HCT116 (cell line): ENCODE results near the gene SLC12A8. TPM values are rescaled to one million over a fixed set of nuclear protein-coding genes. Genes with fewer than 3 reads are reported as not detected.

ENCODE experiments used
- ATAC-seq: fragments of 200-7000 bp; cut with Tn5 transposase; 2 replicates; pipeline ENCODE4 v1.9.1; 2020; ENCODE audit warnings: mild to moderate bottlenecking, moderate library complexity
- BruUV-seq: library from RNA; stranded (reverse); fragments of 400-500 nt; replicated peaks from 2 replicates; lab custom pipeline; 2021; lab: Mats Ljungman, UMichigan
- CTCF ChIA-PET: fragments of 300-600 bp; sonication (Branson Sonifier 250); formaldehyde crosslinking; loops from one replicate; lab custom pipeline; 2021; ENCODE audit warnings: antibody characterized with exemption; lab: Charles Lee
- POLR2A ChIA-PET: fragments of 300-600, 350-600 bp; sonication (Branson Sonifier 250); formaldehyde crosslinking; loops from one replicate; lab custom pipeline; 2021; ENCODE audit warnings: antibody characterized with exemption; lab: Charles Lee
- RAD21 ChIA-PET, 2 experiments: fragments of 300-600 bp; sonication (Branson Sonifier 250); formaldehyde crosslinking; loops; one replicate each; lab custom pipeline; 2023; ENCODE audit warnings: low total read pairs in 2 of 2; ENCODE audit not compliant: uncharacterized antibody in 2 of 2, unreplicated experiment in 2 of 2, low non-redundant PET in 1 of 2; lab: Charles Lee
- DNase-seq: peaks from one replicate; pipeline ENCODE4 v3.0.0-alpha.2; 2010; ENCODE audit warnings: low read depth, low spot score
- H2AFZ ChIP-seq: fragments of 200-600 bp; shearing (Covaris generic), sonication (generic); 2 replicates; pipeline ENCODE4 v1.6.1; 2017; ENCODE audit warnings: low read depth, mixed run types, mixed read lengths, antibody characterized with exemption, low read length; ENCODE audit not compliant: poor library complexity, severe bottlenecking
- H3K27ac ChIP-seq: 2 replicates; pipeline ENCODE4 v1.5.1; 2012; ENCODE audit warnings: low read depth, low read length
- H3K27me3 ChIP-seq: fragments of 200-600 bp; sonication (generic); 2 replicates; pipeline ENCODE4 v1.6.1; 2016; ENCODE audit warnings: mixed run types, low read length, mixed read lengths; ENCODE audit not compliant: insufficient read depth
- H3K36me3 ChIP-seq, 2 experiments: fragments of 200-500 bp in 1 of 2; fragments of 200-600 bp in 1 of 2; sonication (Bioruptor generic) in 1 of 2; sonication (generic) in 1 of 2; 2 replicates each; pipeline versions ENCODE4 v1.5.1 to v1.6.1; 2014 to 2016; ENCODE audit warnings: low read length in 2 of 2, inconsistent platforms in 1 of 2, mixed read lengths in 1 of 2, mixed run types in 1 of 2; ENCODE audit not compliant: insufficient read depth in 2 of 2, control insufficient read depth in 1 of 2
- H3K4me1 ChIP-seq, 2 experiments: fragments of 200-600 bp in 1 of 2; sonication (generic) in 1 of 2; 2 replicates each; pipeline versions ENCODE4 v1.5.1 to v1.6.1; 2012 to 2017; ENCODE audit warnings: low read length in 2 of 2, inconsistent platforms in 1 of 2, mild to moderate bottlenecking in 1 of 2, mixed read lengths in 1 of 2, mixed run types in 1 of 2, moderate library complexity in 1 of 2; ENCODE audit not compliant: insufficient read depth in 2 of 2, control insufficient read depth in 1 of 2
- H3K4me2 ChIP-seq: fragments of 200-600 bp; sonication (generic); 2 replicates; pipeline ENCODE4 v1.6.1; 2017; ENCODE audit warnings: mixed run types, low read length, mixed read lengths
- H3K4me3 ChIP-seq, 2 experiments: fragments of 200-600 bp in 1 of 2; sonication (generic) in 1 of 2; replicated peaks in 1 of 2; 2 replicates each; pipeline ENCODE4 v1.5.1; 2011 to 2016; ENCODE audit warnings: low read length in 2 of 2, control low read depth in 1 of 2, low read depth in 1 of 2, mild to moderate bottlenecking in 1 of 2, mixed read lengths in 1 of 2, mixed run types in 1 of 2
- H3K79me2 ChIP-seq: fragments of 200-600 bp; sonication (generic); 2 replicates; pipeline ENCODE4 v1.6.1; 2017; ENCODE audit warnings: mild to moderate bottlenecking, mixed run types, low read length, moderate library complexity, mixed read lengths; ENCODE audit not compliant: insufficient read depth
- H3K9ac ChIP-seq: fragments of 200-600 bp; sonication (generic); 2 replicates; pipeline ENCODE4 v1.6.1; 2016; ENCODE audit warnings: low read length, mixed read lengths
- H3K9me2 ChIP-seq: fragments of 200-600 bp; sonication (generic), shearing (Covaris generic); 2 replicates; pipeline ENCODE4 v1.6.1; 2017; ENCODE audit warnings: mixed run types, mild to moderate bottlenecking, moderate library complexity; ENCODE audit not compliant: insufficient read depth
- H3K9me3 ChIP-seq, 2 experiments: fragments of 200-500 bp in 1 of 2; fragments of 200-600 bp in 1 of 2; sonication (Bioruptor generic) in 1 of 2; sonication (generic) in 1 of 2; 2 replicates each; pipeline ENCODE4 v1.6.1; 2014 to 2017; ENCODE audit warnings: low read length in 2 of 2, mixed read lengths in 2 of 2, inconsistent platforms in 1 of 2, low read depth in 1 of 2, mild to moderate bottlenecking in 1 of 2, mixed run types in 1 of 2, moderate library complexity in 1 of 2; ENCODE audit not compliant: control insufficient read depth in 1 of 2, insufficient read depth in 1 of 2
- H4K20me1 ChIP-seq: fragments of 200-600 bp; sonication (generic), shearing (Covaris generic); 2 replicates; pipeline ENCODE4 v1.6.1; 2017; ENCODE audit warnings: mixed run types, mild to moderate bottlenecking, moderate library complexity; ENCODE audit not compliant: insufficient read depth
- EGR1 ChIP-seq: IDR thresholded peaks from 2 replicates; pipeline ENCODE4 v1.6.1; 2012; ENCODE audit warnings: low read depth
- ELF1 ChIP-seq: IDR thresholded peaks from 2 replicates; pipeline ENCODE4 v1.6.1; 2012; ENCODE audit warnings: low read depth, borderline replicate concordance
- FOSL1 ChIP-seq: IDR thresholded peaks from 2 replicates; pipeline ENCODE4 v1.6.1; 2012; ENCODE audit warnings: low read depth
- POLR2A ChIP-seq: IDR thresholded peaks from 2 replicates; pipeline ENCODE4 v1.7.0; 2011; ENCODE audit warnings: borderline replicate concordance; ENCODE audit not compliant: insufficient read depth, insufficient read length; ENCODE audit errors: extremely low read depth
- POLR2AphosphoS5 ChIP-seq: IDR thresholded peaks from 2 replicates; pipeline ENCODE4 v1.6.1; 2011; ENCODE audit warnings: mild to moderate bottlenecking, low read depth, low read length, moderate library complexity
- RAD21 ChIP-seq: IDR thresholded peaks from 2 replicates; pipeline ENCODE4 v1.6.1; 2012; ENCODE audit warnings: low read depth, mild to moderate bottlenecking
- SIN3A ChIP-seq: IDR thresholded peaks from 2 replicates; pipeline ENCODE4 v1.6.1; 2012; ENCODE audit warnings: low read depth
- ZBTB33 ChIP-seq: IDR thresholded peaks from 2 replicates; pipeline ENCODE4 v1.6.1; 2011; ENCODE audit warnings: mild to moderate bottlenecking, low read length, moderate library complexity; ENCODE audit not compliant: insufficient replicate concordance; ENCODE audit errors: extremely low read depth
- ZFX ChIP-seq: fragments of 450-650 bp; IDR thresholded peaks from 2 replicates; pipeline ENCODE4 v1.6.1; 2017
- ZNF274 ChIP-seq: fragments of 200-500 bp; sonication (Bioruptor generic); IDR thresholded peaks from 2 replicates; pipeline ENCODE4 v1.6.1; 2014; ENCODE audit warnings: mild to moderate bottlenecking, low read depth, low read length, inconsistent platforms
- intact Hi-C: fragments of 100-400 bp; cut with micrococcal nuclease; formaldehyde crosslinking; loops from 2 replicates; pipeline ENCODE4 v1.10.0; 2022
- total RNA-seq: library from RNA; stranded (reverse); gene quantifications from one replicate; pipeline ENCODE4 v1.2.1, GENCODE V29; 2021; ENCODE audit not compliant: unreplicated experiment
- TF ChIP-seq, protein P1 (sequence below): IDR thresholded peaks from 2 replicates; pipeline ENCODE4 v1.6.1; 2012
- TF ChIP-seq, protein P2 (sequence below): IDR thresholded peaks from 2 replicates; pipeline ENCODE4 v1.6.1; 2012

SLC12A8 gene
- total RNA-seq, 1 experiment from 2014 or later = 19.9 TPM

DNA sequence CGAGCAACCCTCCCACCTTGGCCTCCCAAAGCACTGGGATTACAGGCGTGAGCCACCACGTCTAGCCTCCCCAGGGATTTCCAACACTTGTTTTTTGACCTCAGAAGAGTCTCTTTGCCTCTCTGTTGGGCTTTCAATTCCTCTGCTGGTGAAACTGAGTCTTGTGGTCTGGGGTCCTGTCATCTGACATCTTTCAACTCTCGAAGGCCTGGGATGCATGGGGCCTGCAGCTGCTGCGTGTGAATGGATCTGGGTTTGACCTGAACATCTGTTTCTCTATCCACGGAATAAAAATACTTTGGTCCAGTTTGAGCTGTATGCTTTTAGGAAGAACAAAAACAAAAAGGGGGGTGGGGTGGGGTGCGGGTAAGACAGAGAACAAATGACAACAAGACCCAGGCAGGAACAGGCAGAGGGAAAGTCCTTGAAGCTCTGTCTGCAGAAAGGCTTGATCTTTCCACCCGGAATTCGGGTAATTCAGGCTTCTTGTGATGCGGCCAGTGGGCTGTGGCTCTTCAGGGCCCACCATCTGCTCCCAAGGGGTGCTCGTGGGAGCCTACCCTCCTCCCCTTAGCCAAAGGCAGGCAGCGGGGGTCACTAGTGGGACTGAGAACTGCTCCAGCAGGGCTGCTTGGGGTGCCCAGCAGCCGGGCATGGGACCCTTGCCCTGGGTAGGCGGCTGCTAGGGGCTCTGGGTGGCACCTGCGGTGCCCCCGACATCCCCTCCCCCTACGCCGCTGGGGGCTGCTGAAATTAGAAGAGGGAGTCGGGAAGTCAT is 71.5 kb downstream of the SLC12A8 start:
- Histone ChIP-seq H3K9me3 (no peaks in the 10 kb centered on the region), H3K4me1 (peaks cover 3 to 15% of the 10 kb centered on the region in 2 experiments; a peak in 2 of 4 replicates), H3K4me2 (no peak overlapping the region), H2AFZ (no peak overlapping the region), H3K36me3 (no peaks in the 10 kb centered on the region), H3K9ac (no peak overlapping the region), H3K27ac (no peak overlapping the region), H4K20me1 (no peaks in the 10 kb centered on the region), H3K79me2 (no peaks in the 10 kb centered on the region), H3K4me3 (no peak overlapping the region), H3K9me2 (no peaks in the 10 kb centered on the region), H3K27me3 (no peaks in the 10 kb centered on the region)
- ATAC-seq (no peak), DNase-seq (no peak)
- intact Hi-C loops = no loop called here
- no TSS peak for BruUV-seq
- ChIA-PET CTCF (no interaction called here), POLR2A (no interaction called here), RAD21 (no interaction called here)
- TF ChIP-seq ZBTB33 (no peak), ZNF274 (no peak), SIN3A (no peak), POLR2A (no peak), ZFX (no peak), FOSL1 (no peak), ELF1 (no peak), RAD21 (no peak), POLR2AphosphoS5 (no peak), EGR1 (no peak)
- TF ChIP-seq, protein P1, sequence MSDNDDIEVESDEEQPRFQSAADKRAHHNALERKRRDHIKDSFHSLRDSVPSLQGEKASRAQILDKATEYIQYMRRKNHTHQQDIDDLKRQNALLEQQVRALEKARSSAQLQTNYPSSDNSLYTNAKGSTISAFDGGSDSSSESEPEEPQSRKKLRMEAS = no peak
- TF ChIP-seq, protein P2, sequence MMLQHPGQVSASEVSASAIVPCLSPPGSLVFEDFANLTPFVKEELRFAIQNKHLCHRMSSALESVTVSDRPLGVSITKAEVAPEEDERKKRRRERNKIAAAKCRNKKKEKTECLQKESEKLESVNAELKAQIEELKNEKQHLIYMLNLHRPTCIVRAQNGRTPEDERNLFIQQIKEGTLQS = no peak
